OCI-LY1 (cell line): Measurements from ENCODE around the gene CORO1C.

Source experiments
- H2AFZ ChIP-seq: fragments of 200-600 bp; sonication (generic), shearing (Covaris generic); 2 replicates; pipeline ENCODE4 v1.6.0; 2014; ENCODE audit warnings: antibody characterized with exemption, mild to moderate bottlenecking, low read length
- H3F3A ChIP-seq: fragments of 200-600 bp; sonication (generic), shearing (Covaris generic); 2 replicates; pipeline ENCODE4 v1.6.0; 2014; ENCODE audit warnings: mild to moderate bottlenecking, antibody characterized with exemption, low read length, moderate library complexity; ENCODE audit not compliant: insufficient read depth
- H3K27ac ChIP-seq: fragments of 200-600 bp; sonication (generic); 2 replicates; pipeline ENCODE4 v1.5.1; 2014; ENCODE audit warnings: low read length, mixed run types, mild to moderate bottlenecking, low read depth; ENCODE audit not compliant: poor library complexity, severe bottlenecking
- H3K27me3 ChIP-seq: fragments of 200-600 bp; sonication (generic); 2 replicates; pipeline ENCODE4 v1.6.0; 2014; ENCODE audit warnings: antibody characterized with exemption, mild to moderate bottlenecking, low read length, moderate library complexity; ENCODE audit not compliant: insufficient read depth
- H3K36me3 ChIP-seq: fragments of 200-600 bp; sonication (generic); 2 replicates; pipeline ENCODE4 v1.6.1; 2014; ENCODE audit warnings: mild to moderate bottlenecking, antibody characterized with exemption, low read length, moderate library complexity, mixed read lengths; ENCODE audit not compliant: insufficient read depth
- H3K4me1 ChIP-seq: fragments of 200-600 bp; sonication (generic); 2 replicates; pipeline ENCODE4 v1.5.1; 2014; ENCODE audit warnings: mild to moderate bottlenecking, low read length, moderate library complexity; ENCODE audit not compliant: insufficient read depth, severe bottlenecking
- H3K4me2 ChIP-seq: fragments of 200-600 bp; sonication (generic), shearing (Covaris generic); 2 replicates; pipeline ENCODE4 v1.6.1; 2014; ENCODE audit warnings: low read length
- H3K4me3 ChIP-seq: fragments of 200-600 bp; sonication (generic); 2 replicates; pipeline ENCODE4 v1.5.1; 2014; ENCODE audit warnings: low read length, low read depth, mild to moderate bottlenecking, mixed read lengths; ENCODE audit not compliant: poor library complexity, severe bottlenecking
- H3K79me2 ChIP-seq: fragments of 200-600 bp; shearing (Covaris generic); 2 replicates; pipeline ENCODE4 v1.6.1; 2016; ENCODE audit warnings: mixed run types, low read length, mixed read lengths; ENCODE audit not compliant: insufficient read depth
- H3K9ac ChIP-seq: fragments of 200-600 bp; sonication (generic), shearing (Covaris generic); 2 replicates; pipeline ENCODE4 v1.6.1; 2014; ENCODE audit warnings: mild to moderate bottlenecking, low read length, mixed read lengths
- H3K9me2 ChIP-seq: fragments of 200-600 bp; sonication (generic), shearing (Covaris generic); 2 replicates; pipeline ENCODE4 v1.6.1; 2014; ENCODE audit warnings: low read depth, mild to moderate bottlenecking, low read length, mixed read lengths
- H3K9me3 ChIP-seq: fragments of 200-600 bp; shearing (Covaris generic); 2 replicates; pipeline ENCODE4 v1.6.1; 2014; ENCODE audit warnings: low read length, mixed read lengths
- H4K20me1 ChIP-seq: fragments of 200-600 bp; sonication (generic), shearing (Covaris generic); 2 replicates; pipeline ENCODE4 v1.6.0; 2016; ENCODE audit warnings: mild to moderate bottlenecking, low read length; ENCODE audit not compliant: insufficient read depth
- EZH2 ChIP-seq: fragments of 200-600 bp; sonication (generic), shearing (Covaris generic); IDR thresholded peaks from 2 replicates; pipeline ENCODE4 v1.8.0; 2017; ENCODE audit warnings: borderline replicate concordance, mixed run types, mild to moderate bottlenecking, antibody characterized with exemption, low read length, moderate library complexity, mixed read lengths
- TF ChIP-seq, protein P1 (sequence below): fragments of 200-600 bp; sonication (generic), shearing (Covaris generic); IDR thresholded peaks from 2 replicates; pipeline ENCODE4 v1.5.1; 2017; ENCODE audit warnings: mild to moderate bottlenecking, antibody characterized with exemption, low read length, moderate library complexity, mixed read lengths

Gene CORO1C

DNA sequence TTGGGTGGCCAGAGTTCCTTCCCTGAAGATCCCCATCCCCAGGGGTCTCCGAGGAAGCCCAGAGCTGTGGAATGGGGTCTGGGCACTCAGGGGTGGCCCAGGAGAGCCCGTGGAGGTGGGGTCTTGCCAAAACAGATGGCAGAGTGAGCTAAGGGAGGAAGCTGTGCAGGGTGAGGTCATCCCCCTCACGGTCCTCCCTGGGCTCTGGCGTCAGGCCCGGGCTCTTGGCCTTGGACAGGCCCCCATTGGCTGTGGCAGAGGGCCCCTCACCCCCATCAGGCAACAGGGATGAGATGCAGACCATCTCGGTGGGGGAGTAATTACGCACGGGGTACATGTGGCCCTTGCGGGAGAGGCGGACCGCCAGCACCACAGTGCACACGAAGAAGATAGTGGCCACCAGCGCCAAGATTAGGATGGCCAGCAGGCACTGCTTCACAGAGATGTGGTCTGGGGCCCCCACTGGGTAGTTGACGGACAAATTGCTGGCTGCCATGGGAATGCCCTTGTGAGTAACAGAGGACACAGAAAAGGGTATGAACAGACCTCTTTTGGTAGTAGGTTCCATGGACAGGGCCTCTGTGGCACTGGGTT lies 108.3 kb downstream of the CORO1C start:
- Histone ChIP-seq H3K4me1 (peaks cover 6% of the 10 kb centered on the region), H3K79me2 (no peaks in the 10 kb centered on the region), H3K9me3 (no peaks in the 10 kb centered on the region), H3F3A (no peaks in the 10 kb centered on the region), H3K9ac (no peak overlapping the region), H3K4me3 (no peak overlapping the region), H2AFZ (no peak overlapping the region), H3K9me2 (no peaks in the 10 kb centered on the region), H3K27me3 (no peaks in the 10 kb centered on the region), H3K4me2 (no peak overlapping the region), H4K20me1 (no peaks in the 10 kb centered on the region), H3K27ac (no peak overlapping the region), H3K36me3 (no peaks in the 10 kb centered on the region; the same call in 1 of the 2 replicates)
- TF ChIP-seq EZH2: no peak
- TF ChIP-seq, protein P1, sequence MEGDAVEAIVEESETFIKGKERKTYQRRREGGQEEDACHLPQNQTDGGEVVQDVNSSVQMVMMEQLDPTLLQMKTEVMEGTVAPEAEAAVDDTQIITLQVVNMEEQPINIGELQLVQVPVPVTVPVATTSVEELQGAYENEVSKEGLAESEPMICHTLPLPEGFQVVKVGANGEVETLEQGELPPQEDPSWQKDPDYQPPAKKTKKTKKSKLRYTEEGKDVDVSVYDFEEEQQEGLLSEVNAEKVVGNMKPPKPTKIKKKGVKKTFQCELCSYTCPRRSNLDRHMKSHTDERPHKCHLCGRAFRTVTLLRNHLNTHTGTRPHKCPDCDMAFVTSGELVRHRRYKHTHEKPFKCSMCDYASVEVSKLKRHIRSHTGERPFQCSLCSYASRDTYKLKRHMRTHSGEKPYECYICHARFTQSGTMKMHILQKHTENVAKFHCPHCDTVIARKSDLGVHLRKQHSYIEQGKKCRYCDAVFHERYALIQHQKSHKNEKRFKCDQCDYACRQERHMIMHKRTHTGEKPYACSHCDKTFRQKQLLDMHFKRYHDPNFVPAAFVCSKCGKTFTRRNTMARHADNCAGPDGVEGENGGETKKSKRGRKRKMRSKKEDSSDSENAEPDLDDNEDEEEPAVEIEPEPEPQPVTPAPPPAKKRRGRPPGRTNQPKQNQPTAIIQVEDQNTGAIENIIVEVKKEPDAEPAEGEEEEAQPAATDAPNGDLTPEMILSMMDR: no peak

- no peak overlapping the region for H3K27ac ChIP-seq
- H3K27me3 ChIP-seq: no peaks in the 10 kb centered on the region
- H3K4me2 ChIP-seq: no peak overlapping the region
- H4K20me1 ChIP-seq: no peaks in the 10 kb centered on the region
- H3K4me3 ChIP-seq: no peak overlapping the region
- H3K36me3 ChIP-seq: no peaks in the 10 kb centered on the region; the same call in 1 of the 2 replicates
- H3K9me3 ChIP-seq: no peaks in the 10 kb centered on the region
- H3K9ac ChIP-seq: no peak overlapping the region
- no peak overlapping the region for H2AFZ ChIP-seq
- peaks cover 12% of the 10 kb centered on the region for H3K4me1 ChIP-seq
- H3K79me2 ChIP-seq: no peaks in the 10 kb centered on the region
- H3K9me2 ChIP-seq: no peaks in the 10 kb centered on the region
- TF ChIP-seq, protein P1: no peak
- TF ChIP-seq EZH2: no peak
- no peaks in the 10 kb centered on the region for H3F3A ChIP-seq
Observed at GRCh38 chr12:108622421-108622820, 108.9 kb downstream of the CORO1C start.

DNA sequence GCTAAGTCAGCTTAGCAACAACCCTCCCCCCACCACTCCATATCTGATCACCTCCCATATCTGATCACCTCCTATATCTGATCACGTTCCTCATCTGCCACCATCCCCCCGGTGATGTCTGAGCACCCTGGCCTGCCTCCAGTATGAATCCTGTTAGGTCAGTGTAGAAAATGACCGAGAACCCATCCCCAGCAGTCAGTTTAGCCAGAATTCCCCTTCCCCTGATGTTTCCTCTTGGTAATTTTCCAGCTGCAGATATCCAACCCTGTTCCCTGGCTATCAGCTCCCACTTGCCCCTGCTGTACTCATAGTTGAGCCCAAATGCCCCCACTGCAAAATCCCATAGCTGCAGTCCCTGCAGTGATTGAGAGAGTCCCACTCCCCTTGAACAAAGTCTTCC lies 110.2 kb downstream of the CORO1C start:
- Histone ChIP-seq H3K27ac (no peak overlapping the region), H3K4me1 (peaks cover 21% of the 10 kb centered on the region), H2AFZ (no peak overlapping the region), H3K36me3 (no peaks in the 10 kb centered on the region; the same call in 1 of the 2 replicates), H3K9me2 (no peaks in the 10 kb centered on the region), H4K20me1 (no peaks in the 10 kb centered on the region), H3K27me3 (no peaks in the 10 kb centered on the region), H3F3A (no peaks in the 10 kb centered on the region), H3K9ac (no peak overlapping the region), H3K79me2 (no peaks in the 10 kb centered on the region), H3K4me2 (no peak overlapping the region), H3K9me3 (no peaks in the 10 kb centered on the region), H3K4me3 (no peak overlapping the region)
- TF ChIP-seq, protein P1: no peak
- TF ChIP-seq EZH2: no peak
